Inflammatory macrophage treated with lipopolysaccharide for 1 hour (primary cell): ENCODE results near the gene YWHAG.
A peak's percentile ranks its signal among the peaks of the same experiment; 100 is the strongest.
"Not testable (repeated sequence)": the region's sequence is repeated elsewhere in the genome, so short reads cannot be mapped to it uniquely, and the experiment has no call there.

Experiments used
- DNase-seq, 2 donors: peaks; one replicate each; pipeline ENCODE4 v3.0.0-alpha.2; 2020 to 2022

YWHAG gene

DNA sequence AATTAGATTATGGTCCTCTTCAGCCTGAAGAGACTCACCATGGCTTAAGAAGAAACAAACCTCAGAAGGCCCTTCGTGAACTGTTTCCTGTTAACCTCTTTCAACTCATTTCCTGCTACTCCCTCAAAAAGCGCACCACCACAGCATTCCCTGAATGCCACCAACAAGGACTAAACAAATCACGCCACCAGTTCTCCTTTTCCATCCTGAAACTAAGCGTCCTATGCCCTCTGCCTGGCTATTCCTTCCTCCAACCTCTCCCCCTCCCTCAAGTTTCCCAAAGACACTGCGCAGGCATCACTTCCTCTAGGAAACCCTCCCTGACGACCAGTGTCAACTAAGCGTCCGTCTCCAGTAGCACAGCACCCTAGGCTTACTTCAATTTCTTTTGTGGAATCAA, 12.0 kb downstream of the YWHAG start:
- no peak for DNase-seq

DNA sequence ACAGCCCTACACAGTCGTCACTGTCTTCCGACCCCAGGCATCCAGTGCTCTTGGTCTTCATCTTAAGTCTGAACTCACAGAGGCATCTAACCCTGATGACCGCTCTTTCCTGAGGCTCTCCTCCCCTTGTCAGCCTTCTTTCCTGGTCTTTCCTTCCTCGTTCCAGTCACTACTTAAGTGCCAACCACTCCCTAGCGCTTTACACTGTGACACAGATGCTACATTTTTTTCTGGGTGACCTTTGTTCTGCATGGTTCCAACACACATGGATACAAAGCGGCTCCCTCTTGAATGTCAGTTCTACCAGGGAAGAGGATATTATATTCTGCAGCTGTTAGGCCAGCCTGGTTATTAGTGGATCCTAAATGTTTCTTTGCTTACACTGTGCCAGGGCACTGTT, 12.7 kb downstream of the YWHAG start:
- no peak for DNase-seq

DNA sequence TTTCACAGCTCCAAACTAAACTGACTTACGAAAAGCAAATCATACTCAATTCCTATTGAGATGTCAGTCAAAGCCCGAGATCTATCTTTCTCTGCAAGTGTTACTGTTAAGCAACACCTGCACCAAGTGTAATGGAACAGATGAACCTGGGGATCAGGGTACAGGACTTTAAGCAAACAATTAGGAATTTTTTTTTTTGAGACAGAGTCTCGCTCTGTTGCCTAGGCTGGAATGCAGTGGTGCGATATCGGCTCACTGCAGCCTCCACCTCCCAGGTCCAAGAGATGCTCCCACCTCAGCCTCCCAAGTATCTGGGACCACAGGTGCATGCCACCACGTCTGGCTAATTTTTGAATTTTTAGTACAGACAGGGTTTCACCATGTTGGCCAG, 14.9 kb downstream of the YWHAG start:
- DNase-seq: no peak

DNA sequence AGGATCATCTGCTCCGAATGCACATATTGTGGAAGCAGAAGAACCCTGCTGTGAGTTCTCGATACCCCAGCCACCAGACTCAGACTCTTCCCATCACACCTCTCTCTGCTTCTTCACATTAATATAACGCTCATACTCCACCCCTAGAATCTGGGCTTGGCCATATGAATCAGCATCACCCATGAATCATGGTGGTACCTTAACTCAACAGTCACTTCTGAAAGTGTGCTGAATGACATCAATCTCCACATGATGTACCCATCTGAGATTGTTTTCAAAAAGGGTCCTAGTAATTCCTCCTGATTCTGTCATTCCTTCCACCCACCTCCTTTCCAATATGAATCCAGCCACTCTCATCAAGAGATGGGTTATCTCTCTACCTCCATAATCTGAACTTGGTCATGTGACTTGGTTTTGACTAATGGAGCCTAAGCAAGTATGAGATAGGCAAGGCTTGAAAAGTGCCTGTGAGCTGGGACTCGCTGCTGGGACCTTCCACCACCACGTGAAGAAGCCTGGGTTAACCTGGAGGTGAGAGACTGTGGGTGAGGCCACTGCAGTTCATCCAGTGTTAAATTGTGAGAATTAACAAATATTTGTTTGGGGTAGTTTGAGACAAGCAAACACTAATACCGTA, 15.4 kb downstream of the YWHAG start:
- DNase-seq: no peak

DNA sequence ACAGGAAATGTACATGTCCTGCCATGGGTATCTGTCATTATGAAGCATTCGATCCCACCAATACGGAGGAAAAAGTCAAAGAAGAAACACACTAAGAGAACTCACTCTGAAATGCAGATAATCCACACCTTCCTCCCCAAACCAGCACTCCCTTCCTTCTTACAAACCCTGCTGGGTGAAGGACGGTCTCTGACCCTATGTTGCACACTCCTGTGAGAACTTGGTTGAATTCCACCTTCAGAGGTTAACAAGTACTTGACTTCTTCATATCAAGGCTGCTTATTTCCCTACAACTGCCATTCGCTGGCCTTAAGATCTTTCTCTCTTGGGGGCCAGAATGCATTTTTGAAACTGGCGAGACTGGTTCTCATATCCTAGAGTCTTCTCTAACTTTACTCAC, 16.6 kb downstream of the YWHAG start:
- no peak for DNase-seq

DNA sequence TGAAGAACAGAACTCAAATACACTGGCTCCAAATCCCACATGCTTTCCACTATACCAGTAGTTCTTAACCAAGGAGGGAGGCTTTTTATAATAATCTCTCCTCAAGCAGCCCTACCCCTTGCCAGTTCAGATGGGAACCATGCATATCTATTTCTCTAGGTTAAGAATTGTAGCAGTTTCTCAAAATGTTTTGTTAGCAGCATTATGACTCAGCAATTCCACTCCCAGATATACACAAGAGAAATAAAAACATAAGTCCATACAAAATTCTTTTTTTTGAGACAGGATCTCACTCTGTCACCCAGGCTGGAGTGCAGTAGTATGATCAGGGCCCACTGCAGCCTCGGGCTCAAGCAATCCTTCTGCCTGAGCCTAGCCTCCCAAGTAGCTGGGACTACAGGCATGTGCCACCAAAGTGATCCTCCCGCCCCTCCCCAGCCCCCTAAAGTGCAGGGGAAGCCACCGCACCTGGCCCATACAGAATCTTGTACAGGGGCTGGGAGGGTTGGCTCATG, 18.1 kb downstream of the YWHAG start:
- DNase-seq: no peak

DNA sequence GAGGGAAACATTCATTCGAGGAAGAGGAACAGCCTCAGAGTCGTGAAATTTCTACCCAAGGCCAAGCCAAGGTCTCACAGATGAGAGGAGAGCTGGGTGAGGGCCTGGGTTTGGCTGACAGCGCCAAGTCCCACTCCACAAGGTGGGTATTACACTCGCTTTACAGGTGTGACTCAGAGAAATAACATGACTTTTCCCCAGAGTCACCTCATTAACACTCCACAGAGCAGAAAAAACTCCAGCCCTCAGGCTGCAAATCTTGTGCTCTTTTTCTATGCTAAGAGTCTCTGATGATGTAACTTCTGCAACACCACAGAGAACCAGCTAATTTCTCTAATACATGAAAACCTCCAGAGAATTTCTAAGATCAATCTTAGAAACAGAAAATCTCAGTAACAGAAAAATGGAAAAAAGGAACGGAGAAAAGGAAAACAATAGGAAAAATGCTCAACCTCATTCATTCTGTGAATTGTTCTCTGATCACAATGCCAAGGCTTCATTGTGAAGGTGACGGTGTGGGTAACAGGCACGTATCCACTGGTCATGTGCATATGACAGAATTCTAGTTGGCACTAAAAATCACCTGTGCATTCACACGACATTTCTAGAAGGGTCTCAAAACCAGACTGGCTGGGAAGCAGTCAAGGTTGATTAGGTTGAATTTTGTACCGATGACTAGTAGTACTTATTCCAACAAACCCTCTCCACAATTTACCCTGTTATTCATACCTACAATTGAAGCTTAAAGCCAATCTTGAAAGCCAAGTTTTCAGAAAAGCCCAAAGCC, 20.3 kb downstream of the YWHAG start:
- peak in 1 of 2 donors; percentile 43 for DNase-seq

DNA sequence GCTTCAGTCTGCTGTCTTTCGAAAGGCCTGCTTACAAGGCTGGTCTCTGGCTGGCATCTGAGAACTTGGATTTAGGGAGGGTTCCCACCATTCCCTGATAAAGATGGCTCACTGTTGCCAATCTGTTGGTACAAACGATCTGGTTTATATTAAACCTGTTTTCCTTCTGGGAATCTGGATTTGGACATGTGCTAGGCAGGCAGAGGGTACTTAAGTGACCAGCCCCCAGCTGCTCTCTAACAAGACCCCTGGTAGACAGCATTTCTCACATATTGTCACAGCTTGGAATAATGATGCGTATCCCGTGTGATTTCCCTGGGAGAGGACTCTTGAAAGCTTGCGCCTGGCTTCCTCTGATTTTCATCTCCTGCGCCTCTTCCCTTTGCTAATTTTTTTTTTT, 21.6 kb downstream of the YWHAG start:
- DNase-seq: no peak

DNA sequence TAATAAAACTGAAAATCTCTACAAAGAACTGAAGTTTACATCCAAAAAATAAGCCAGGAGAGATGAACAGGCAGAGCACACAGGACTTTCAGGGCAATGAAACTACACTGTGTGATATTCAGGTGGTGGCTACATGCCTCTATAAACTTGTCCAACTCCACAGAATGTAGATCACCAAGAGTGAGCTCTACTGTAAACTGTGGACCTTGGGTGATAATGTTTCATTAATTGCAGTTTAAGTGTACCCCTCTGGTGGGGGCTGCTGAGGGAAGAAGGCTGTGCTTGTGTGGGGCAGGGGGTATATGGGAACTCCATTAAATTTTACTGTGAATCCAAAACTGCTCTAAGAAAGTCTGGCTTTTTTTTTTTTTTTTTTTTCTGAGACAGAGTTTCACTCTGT, 22.7 kb downstream of the YWHAG start:
- DNase-seq: no peak

DNA sequence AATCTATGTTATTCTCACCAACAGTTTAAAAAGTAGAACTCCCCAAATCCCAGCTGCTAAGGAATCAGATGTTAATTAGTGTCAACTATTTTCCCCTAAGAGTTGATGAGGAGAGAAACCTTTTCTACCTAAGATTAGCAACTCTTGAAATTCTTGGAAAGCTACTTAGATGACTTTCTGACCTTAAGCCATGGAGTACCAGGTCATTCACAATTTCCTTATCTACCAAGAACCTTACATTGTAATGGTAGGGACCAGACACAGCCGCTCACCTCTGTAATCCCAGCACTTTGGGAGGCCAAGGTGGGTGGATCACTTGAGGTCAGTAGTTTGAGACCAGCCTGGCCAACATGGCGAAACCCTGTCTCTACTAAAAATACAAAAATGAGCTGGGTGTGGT, 23.4 kb downstream of the YWHAG start:
- not testable (repeated sequence) for DNase-seq

DNA sequence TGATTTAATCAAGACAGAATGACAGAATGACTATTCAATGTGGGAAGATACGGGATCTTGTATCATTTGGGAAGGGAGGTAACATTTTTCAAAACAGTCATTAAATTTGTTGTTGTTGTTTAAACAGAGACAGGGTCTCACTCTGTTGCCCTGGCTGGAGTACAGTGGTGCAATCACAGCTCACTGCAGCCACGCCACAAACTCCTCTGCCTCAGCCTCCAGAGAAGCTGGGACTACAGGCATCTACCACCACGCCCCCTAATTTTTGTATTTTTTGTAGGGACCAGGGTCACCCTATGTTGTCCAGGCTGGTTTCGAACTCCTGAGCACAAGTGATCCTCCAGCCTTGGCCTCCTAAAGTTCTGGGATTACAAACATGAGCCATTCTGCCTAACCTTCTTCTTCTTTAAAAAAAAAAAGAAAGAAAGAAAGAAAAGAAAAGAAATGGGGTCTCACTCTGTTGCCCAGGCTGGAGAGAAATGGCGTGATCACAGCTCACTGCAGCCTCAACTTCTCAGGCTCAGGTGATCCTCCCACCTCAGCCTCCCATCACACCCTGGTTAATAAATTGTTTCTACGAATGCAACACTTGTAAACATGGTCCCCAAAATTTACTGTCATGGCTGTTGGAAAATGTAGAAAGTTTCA, 24.3 kb downstream of the YWHAG start:
- no peak for DNase-seq

DNA sequence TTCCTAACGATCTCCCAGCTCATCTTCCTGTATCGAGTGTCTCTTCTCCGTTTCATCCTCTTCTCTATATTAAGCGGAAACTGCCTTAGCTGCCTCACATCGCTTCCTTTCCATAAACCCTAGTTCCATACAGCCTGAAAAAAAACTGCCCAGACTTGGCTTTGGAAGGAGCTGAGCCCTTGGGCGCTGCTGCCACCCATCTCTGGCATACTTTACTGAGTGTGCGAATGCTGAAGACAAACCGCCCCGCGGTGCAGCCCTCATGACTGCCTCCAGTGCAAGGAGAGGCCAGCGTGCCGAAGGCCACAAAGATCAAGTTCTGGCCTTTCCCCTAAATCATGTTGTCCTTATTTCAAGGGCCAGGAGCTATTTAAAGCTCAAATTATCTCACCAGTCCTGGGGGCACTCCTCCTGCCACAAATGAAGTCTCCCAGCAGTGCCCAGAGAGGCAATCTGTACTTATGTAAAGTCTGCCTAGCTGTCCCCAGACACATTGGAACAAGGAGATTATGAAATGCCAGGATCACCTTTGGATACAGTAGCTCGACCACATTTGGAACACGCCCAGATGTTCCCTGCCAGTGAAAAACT, 25.2 kb downstream of the YWHAG start:
- DNase-seq: peak; percentile 25 to 46

DNA sequence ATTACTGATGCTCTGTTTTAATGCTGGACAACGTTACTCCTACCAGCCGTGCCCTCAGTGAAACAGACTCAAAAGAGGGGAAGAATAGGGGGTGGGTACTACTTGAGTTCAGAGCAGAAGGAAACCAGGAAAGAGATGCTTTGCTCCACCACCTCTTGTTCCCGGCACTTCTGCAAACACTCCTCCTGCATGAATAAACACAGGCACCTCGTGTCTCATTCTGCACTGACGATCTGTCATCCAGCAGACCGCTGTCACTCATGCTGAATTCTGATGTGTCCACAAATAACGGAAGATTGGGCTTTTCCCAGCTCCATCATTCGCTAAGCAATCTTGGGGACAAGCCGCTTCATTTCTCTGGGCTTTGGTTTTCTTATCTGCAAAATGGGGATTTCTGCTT, 26.7 kb downstream of the YWHAG start:
- DNase-seq: peak in 1 of 2 donors; percentile 27

DNA sequence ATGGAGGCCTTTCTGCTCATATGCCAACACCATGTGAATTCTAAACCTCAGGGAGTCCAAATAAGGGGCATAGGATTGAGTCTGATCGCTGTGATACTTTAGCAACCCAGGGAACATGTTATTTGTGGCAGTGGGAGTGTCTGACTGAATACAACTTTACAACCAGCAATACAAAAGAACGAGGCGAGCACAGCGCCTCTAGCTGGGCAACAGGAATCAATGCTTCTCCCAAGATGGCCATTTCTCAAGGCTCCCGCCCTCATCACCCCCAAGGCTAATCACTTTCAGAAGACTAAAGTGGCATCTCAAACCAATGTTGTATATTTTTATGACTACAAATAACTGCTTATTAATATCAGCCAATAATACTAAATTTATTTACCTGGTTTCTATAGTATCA, 28.1 kb downstream of the YWHAG start:
- DNase-seq: no peak

DNA sequence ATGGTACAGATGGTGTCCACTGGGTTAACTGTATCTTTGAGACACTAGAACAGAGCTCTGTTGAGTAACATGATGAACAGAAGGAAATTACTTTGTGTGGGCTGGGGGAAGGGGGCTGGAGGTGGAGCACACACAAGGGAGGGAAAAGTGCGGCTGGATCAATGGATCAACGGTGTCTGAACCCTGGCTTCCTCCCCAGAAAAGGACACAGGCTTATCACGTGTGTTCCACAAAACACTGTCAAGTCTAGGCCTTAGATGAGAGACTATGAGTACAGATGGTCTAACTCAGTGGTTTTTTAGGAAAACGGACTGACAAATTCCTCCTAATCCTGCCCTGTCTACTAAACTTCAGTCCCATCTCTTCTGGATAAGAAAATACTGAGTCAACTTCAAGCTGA, 28.5 kb downstream of the YWHAG start:
- no peak for DNase-seq

DNA sequence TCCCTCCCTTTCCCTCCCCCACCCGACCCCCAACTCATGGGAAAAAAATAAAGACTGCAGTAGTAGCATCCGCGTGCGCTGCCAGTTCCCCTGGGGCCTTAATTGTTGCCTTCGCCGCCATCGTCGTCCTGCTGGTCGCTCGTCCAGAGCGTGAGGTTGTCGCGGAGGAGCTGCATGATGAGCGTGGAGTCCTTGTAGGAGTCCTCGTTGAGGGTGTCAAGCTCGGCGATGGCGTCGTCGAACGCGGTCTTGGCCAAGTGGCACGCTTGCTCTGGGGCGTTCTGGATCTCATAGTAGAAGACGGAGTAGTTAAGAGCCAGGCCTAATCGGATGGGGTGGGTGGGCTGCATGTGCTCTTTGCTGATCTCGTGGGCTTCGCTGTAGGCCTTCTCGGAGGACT, 29.3 kb downstream of the YWHAG start:
- DNase-seq: no peak

DNA sequence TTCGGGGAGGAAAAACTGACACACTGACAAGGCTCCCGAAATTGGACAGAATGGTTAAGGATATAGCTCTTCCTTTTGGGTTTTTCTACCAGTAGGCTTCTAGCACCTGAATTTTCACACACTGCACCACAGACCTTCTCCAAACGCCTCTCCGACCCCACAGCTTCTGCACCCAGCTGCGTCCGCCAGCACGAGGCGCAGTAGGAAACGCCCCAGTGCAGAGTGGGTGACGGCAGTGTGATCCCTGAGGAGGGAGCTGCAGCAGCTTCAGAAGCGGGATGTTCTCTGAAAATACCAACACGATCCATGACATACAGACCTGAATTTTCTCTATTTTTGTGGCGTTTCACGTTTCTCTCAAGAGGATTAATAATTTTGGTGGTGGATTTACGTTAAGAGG, 30.4 kb downstream of the YWHAG start:
- DNase-seq: no peak

DNA sequence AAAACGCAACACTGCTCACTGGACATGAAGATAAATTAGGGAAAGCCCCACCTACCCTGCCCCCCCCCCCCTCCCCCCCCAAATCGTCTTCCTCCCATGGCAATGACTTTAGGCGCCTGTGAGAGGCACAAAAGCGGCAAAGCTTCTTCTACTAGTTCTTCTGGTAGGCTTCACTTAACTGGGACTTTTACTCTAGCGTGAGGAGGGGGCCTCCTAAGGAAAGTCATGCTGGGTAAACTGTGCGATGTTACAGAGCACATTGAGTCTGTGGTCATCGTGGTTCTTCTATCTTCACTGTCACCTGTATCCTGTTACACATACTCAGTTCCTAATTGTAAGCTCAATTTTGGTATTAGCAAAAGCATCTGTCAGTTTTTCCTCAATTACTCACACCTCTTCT, 31.2 kb downstream of the YWHAG start:
- no peak for DNase-seq

DNA sequence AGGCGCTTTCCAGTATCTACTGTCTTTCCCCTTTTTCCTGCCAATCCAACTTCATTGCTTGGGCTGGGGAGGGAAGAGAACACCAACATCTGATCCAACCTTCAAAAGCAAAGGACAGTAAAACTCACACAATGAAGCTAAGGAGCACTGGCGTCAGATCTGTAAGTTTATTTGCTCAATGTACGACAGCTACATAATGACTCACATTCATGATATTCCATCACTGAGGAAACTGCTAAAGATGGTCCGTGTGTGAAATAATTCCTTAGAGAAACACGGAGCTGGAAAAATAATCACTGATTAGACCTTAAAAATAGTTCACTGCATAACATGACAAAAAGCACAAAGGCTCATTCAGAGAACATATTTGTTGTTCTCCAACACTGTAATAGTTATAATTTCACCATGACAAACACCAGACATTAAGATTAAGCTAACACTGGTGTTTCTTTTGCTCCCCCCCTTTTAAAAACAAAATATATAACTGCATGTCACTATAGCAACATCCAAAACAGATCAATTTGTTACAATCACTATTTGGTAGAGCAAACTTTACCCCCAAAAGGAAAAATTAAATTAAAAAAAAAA, 32.1 kb downstream of the YWHAG start:
- DNase-seq: no peak

DNA sequence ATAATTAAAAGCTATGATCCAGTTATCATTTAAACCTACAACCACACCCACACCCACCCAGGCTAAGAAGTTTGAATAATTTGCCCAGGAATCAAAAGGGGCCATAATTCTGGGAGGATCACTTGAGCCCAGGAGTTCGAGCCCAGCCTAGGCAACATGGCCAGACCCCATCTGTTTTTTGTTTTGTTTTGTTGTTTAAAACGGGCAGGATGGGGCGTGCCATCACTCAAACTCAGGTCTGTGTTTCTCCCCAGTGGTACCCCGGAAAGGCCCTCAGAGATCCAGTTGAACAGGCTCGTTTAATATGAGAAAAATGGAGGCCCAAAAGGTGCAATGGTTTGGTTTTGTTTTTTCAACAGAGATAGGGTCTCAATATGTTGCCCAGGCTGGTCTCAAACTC, 33.0 kb downstream of the YWHAG start:
- no peak for DNase-seq

DNA sequence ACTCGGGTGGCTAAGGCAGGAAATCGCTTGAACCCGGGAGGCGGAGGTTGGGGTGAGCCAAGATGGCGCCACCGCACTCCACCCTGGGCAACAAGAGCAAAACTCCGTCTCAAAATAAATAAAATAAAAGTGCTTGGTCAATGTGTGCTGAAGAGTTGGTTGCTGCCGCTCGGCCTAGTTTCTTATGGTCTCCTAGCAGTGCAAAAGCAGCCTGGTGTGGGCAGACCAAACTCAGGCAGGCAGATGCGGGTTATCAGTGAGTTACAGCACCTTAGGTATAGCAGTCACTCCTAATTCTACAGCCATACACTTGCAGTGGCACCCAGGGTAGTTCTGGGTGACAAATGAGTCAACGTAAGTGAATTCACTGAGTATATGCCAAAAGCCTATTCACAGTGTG, 33.7 kb downstream of the YWHAG start:
- DNase-seq: no peak

DNA sequence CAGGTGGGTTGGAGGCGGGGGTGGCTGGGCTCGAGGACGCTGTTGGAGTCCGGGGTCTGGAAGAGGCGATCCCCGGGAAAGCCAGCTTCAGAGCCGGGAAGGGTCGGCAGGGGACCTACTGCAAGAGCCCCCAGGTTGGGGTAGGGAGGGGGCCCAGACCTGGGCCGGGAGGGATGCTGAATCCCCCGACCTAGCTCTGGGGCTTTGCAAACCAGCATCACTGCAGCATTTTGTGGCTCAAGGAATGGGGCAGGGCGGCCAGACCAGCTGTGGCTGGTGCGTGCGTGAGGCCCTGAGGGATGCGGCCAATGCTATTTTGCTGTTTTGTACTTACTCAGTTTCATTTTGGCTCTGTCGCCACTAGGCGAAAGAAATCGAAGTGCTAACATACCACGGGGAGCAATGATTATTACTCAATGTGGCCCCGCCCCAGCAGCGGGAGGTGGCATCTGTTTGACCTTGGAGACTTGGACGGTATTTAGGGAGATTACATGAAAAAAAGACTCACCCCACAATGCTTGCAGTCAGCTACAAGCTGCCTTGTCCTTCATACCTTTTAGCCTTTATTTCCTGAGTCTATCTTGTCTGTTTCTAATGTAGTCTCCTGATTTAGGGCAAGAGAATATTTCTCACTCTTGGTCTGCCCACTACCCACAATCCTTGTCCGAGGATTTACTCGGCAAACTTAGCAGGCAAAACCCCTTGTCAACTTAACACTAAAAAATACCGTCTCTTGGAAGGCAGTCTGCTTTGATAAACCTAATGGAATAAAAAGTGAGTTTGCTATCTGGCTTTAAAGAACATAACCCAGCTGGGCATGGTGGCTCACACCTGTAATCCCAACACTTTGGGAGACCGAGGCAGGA, 40.1 kb downstream of the YWHAG start:
- peak; percentile 85 to 87 for DNase-seq
